HepG2 (cell line): ENCODE data around the gene ZNF26. TPM values are rescaled to one million over a fixed set of nuclear protein-coding genes. Genes with fewer than 3 reads are reported as not detected.

Experiments
- FOXM1 ChIP-seq: sonication (generic); formaldehyde crosslinking; IDR thresholded peaks from 2 replicates; pipeline ENCODE4 v1.5.0; 2020; ENCODE audit warnings: missing genetic modification reagents
- GABPB1 ChIP-seq: IDR thresholded peaks from 2 replicates; pipeline ENCODE4 v1.6.1; 2016; ENCODE audit warnings: mild to moderate bottlenecking, missing genetic modification reagents, moderate library complexity, missing compliant biosample characterization
- JDP2 ChIP-seq: sonication (generic); formaldehyde crosslinking; IDR thresholded peaks from 2 replicates; pipeline ENCODE4 v1.8.1; 2022; ENCODE audit warnings: missing genetic modification reagents, borderline replicate concordance
- KAT8 ChIP-seq: IDR thresholded peaks from 2 replicates; pipeline ENCODE4 v1.6.1; 2016; ENCODE audit warnings: missing genetic modification reagents, missing compliant biosample characterization
- KDM2A ChIP-seq: sonication (generic); formaldehyde crosslinking; IDR thresholded peaks from 2 replicates; pipeline ENCODE4 v1.4.0; 2020; ENCODE audit warnings: low read depth, missing genetic modification reagents, borderline replicate concordance
- NFYC ChIP-seq: IDR thresholded peaks from 2 replicates; pipeline ENCODE4 v1.6.1; 2016; ENCODE audit warnings: missing genetic modification reagents, missing compliant biosample characterization
- SRSF1 ChIP-seq: fragments of 200-400 bp; formaldehyde crosslinking; optimal IDR thresholded peaks from 2 replicates; pipeline ENCODE3; 2017; ENCODE audit warnings: mild to moderate bottlenecking, low read depth, low read length, moderate library complexity
- ZFP82 ChIP-seq: sonication (generic); formaldehyde crosslinking; IDR thresholded peaks from 2 replicates; pipeline ENCODE4 v1.5.1; 2020; ENCODE audit warnings: mild to moderate bottlenecking, missing genetic modification reagents, borderline replicate concordance
- ZNF33B ChIP-seq: sonication (generic); formaldehyde crosslinking; IDR thresholded peaks from 2 replicates; pipeline ENCODE4 v1.5.1; 2020; ENCODE audit warnings: mild to moderate bottlenecking, missing genetic modification reagents
- ZNF543 ChIP-seq: sonication (generic); formaldehyde crosslinking; IDR thresholded peaks from 2 replicates; pipeline ENCODE4 v1.4.0; 2020; ENCODE audit warnings: mild to moderate bottlenecking, missing genetic modification reagents
- ZNF572 ChIP-seq: sonication (generic); formaldehyde crosslinking; IDR thresholded peaks from 2 replicates; pipeline ENCODE4 v1.5.1; 2020; ENCODE audit warnings: mild to moderate bottlenecking, missing genetic modification reagents
- ZNF646 ChIP-seq: sonication (generic); formaldehyde crosslinking; IDR thresholded peaks from 2 replicates; pipeline ENCODE4 v1.9.0; 2021; ENCODE audit warnings: mild to moderate bottlenecking, missing genetic modification reagents
- ZNF747 ChIP-seq: sonication (generic); formaldehyde crosslinking; IDR thresholded peaks from 2 replicates; pipeline ENCODE4 v1.8.1; 2023; ENCODE audit warnings: missing genetic modification reagents, mild to moderate bottlenecking, borderline replicate concordance
- ZNF781 ChIP-seq: sonication (generic); formaldehyde crosslinking; IDR thresholded peaks from 2 replicates; pipeline ENCODE4 v1.5.1; 2020; ENCODE audit warnings: borderline replicate concordance, mild to moderate bottlenecking, missing genetic modification reagents; ENCODE audit errors: not compliant biosample characterization
- ZSCAN31 ChIP-seq: sonication (generic); formaldehyde crosslinking; IDR thresholded peaks from 2 replicates; pipeline ENCODE4 v1.5.0; 2020; ENCODE audit warnings: low read depth, mild to moderate bottlenecking, missing genetic modification reagents
- polyA plus RNA-seq, 8 experiments: library from polyadenylated mRNA; depleted of rRNA in 3 of 8; stranded (reverse) in 7 of 8; unstranded in 1 of 8; fragments of >200 nt; fragmentation: Illumina TruSeq in 4 of 8; extraction: Trizol in 4 of 8; gene quantifications; 2 replicates each; pipeline versions ENCODE4 v1.2.1 to v1.2.3, GENCODE V29; 2011 to 2016; ENCODE audit warnings: low read depth in 4 of 8, missing spikeins in 1 of 8, mixed read lengths in 1 of 8; ENCODE audit not compliant: insufficient read depth in 1 of 8
- total RNA-seq, 5 experiments: library from RNA; depleted of rRNA; stranded (reverse); fragments of >200 nt; fragmentation: Illumina TruSeq; extraction: Trizol; gene quantifications; 2 replicates each; pipeline ENCODE4 v1.2.3, GENCODE V29; 2016; ENCODE audit warnings: low read depth in 1 of 5
- TF ChIP-seq, protein P1 (sequence below): sonication (generic); formaldehyde crosslinking; IDR thresholded peaks from 2 replicates; pipeline ENCODE4 v1.8.1; 2022; ENCODE audit warnings: mild to moderate bottlenecking, missing genetic modification reagents
- TF ChIP-seq, protein P2 (sequence below): sonication (generic); formaldehyde crosslinking; IDR thresholded peaks from 2 replicates; pipeline ENCODE4 v1.5.1; 2020; ENCODE audit warnings: mild to moderate bottlenecking, missing genetic modification reagents, moderate library complexity

The ZNF26 gene
- total and polyA plus RNA-seq, 2 of the 13 experiments (the other 11 are each of a cell fraction or from before 2014, with no cell fraction given): 3.8 to 6.5 TPM

GRCh38 chr12:132955094-132956010 lies 30.8 kb upstream of the ZNF26 start (continued):
- TF ChIP-seq, protein P1, sequence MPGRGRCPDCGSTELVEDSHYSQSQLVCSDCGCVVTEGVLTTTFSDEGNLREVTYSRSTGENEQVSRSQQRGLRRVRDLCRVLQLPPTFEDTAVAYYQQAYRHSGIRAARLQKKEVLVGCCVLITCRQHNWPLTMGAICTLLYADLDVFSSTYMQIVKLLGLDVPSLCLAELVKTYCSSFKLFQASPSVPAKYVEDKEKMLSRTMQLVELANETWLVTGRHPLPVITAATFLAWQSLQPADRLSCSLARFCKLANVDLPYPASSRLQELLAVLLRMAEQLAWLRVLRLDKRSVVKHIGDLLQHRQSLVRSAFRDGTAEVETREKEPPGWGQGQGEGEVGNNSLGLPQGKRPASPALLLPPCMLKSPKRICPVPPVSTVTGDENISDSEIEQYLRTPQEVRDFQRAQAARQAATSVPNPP (CRISPR knock-in tag): no peak
- TF ChIP-seq ZNF747 (no peak), GABPB1 (CRISPR knock-in tag) (peak; percentile 20; the same call in 1 of the 2 replicates), ZNF781 (CRISPR knock-in tag) (no peak), KAT8 (0 out of 2 replicates have a peak, but pooled peaks have one; percentile 13), NFYC (CRISPR knock-in tag) (no peak), ZNF572 (CRISPR knock-in tag) (no peak), ZNF646 (CRISPR knock-in tag) (no peak), ZNF543 (CRISPR knock-in tag) (no peak), ZSCAN31 (CRISPR knock-in tag) (peak; percentile 64; the same call in 1 of the 2 replicates), SRSF1 (no peak), FOXM1 (CRISPR knock-in tag) (no peak), ZNF33B (no peak), JDP2 (CRISPR knock-in tag) (no peak), KDM2A (CRISPR knock-in tag) (peak; percentile 25; the same call in 1 of the 2 replicates), ZFP82 (CRISPR knock-in tag) (0 out of 2 replicates have a peak, but pooled peaks have one; percentile 62)
- TF ChIP-seq, protein P2, sequence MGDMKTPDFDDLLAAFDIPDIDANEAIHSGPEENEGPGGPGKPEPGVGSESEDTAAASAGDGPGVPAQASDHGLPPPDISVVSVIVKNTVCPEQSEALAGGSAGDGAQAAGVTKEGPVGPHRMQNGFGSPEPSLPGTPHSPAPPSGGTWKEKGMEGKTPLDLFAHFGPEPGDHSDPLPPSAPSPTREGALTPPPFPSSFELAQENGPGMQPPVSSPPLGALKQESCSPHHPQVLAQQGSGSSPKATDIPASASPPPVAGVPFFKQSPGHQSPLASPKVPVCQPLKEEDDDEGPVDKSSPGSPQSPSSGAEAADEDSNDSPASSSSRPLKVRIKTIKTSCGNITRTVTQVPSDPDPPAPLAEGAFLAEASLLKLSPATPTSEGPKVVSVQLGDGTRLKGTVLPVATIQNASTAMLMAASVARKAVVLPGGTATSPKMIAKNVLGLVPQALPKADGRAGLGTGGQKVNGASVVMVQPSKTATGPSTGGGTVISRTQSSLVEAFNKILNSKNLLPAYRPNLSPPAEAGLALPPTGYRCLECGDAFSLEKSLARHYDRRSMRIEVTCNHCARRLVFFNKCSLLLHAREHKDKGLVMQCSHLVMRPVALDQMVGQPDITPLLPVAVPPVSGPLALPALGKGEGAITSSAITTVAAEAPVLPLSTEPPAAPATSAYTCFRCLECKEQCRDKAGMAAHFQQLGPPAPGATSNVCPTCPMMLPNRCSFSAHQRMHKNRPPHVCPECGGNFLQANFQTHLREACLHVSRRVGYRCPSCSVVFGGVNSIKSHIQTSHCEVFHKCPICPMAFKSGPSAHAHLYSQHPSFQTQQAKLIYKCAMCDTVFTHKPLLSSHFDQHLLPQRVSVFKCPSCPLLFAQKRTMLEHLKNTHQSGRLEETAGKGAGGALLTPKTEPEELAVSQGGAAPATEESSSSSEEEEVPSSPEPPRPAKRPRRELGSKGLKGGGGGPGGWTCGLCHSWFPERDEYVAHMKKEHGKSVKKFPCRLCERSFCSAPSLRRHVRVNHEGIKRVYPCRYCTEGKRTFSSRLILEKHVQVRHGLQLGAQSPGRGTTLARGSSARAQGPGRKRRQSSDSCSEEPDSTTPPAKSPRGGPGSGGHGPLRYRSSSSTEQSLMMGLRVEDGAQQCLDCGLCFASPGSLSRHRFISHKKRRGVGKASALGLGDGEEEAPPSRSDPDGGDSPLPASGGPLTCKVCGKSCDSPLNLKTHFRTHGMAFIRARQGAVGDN: peak; percentile 88
